D721Med (cell line): ENCODE measurements around the gene ARHGAP26.

Experiments used
- DNase-seq: peaks from one replicate; pipeline ENCODE4 v3.0.0; 2011; ENCODE audit warnings: low spot score; ENCODE audit not compliant: insufficient read length
- FAIRE-seq: peaks from 2 replicates; lab custom pipeline; 2011; peaks lifted over from hg19 to GRCh38; lab: Jason Lieb, UNC
- CTCF ChIP-seq: IDR thresholded peaks from 2 replicates; pipeline ENCODE4 v1.5.1; 2012; ENCODE audit warnings: mild to moderate bottlenecking, control low read depth; ENCODE audit not compliant: insufficient read depth; ENCODE audit errors: missing control alignments

The ARHGAP26 gene

GRCh38 chr5:143259254-143259605 is 489.1 kb downstream of the ARHGAP26 start:
- DNase-seq, result no peak
- TF ChIP-seq CTCF, result no peak
- FAIRE-seq, result no peak

GRCh38 chr5:143261748-143262392 is 491.7 kb downstream of the ARHGAP26 start:
- no peak for TF ChIP-seq CTCF
- DNase-seq, result no peak
- no peak for FAIRE-seq

DNA sequence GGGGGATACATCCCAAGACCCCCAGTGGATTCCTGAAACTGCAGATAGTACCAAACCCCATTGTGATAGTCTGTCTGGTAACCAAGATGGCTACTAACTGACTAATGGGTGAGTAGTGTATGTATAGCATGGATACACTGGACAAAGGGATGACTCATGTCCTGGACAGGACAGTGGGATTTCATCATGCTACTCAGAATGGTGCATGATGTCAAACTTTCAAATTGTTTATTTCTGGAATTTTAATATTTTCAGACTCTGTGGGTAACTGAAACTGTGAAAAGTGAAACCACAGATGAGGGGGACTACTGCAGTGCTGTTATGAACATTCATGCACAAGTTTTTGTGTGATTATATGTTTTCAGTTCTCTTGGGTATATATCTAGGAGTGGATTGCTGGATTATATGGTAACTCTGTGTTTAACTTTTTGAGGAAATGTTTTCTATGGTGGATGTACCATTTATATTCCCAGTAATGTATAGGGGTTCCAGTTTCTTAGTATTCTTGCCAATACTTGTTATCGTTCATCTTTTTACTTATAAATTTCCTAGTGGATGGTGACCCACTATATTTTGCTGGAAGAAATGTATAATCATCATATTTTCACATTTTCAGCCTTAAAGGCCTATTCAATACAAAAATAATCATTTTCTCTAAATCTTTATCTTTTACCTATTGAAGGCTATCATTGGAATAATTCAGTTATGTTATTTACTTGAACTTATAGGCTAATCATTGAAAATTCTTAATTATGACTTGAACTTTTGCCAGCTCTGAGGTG is 492.4 kb downstream of the ARHGAP26 start:
- FAIRE-seq (no peak), DNase-seq (no peak)
- no peak for TF ChIP-seq CTCF

GRCh38 chr5:143263272-143263810 is 493.2 kb downstream of the ARHGAP26 start:
- DNase-seq (no peak), FAIRE-seq (no peak)
- TF ChIP-seq CTCF, result no peak

- TF ChIP-seq CTCF, result no peak
- DNase-seq (no peak), FAIRE-seq (no peak)
Measured at GRCh38 chr5:143265995-143266394, 495.8 kb downstream of the ARHGAP26 start.

DNA sequence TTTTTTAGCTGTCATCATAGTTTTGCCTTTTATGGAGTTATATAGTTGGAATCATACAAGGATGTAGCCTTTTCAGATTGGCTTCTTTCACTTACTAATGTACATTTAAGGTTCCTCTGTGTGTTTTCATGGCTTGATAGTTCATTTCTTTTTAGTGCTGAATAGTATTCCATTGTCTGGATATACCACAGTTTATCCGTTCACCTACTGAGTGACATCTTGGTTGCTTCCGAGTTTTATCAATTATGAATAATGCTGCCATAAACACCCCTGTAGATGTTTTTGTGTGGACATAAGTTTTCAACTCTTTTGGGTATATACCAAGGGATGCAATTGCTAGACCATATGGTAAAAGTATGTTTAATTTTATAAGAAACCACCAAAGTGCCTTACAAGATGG is 497.0 kb downstream of the ARHGAP26 start:
- DNase-seq, result no peak
- no peak for FAIRE-seq
- TF ChIP-seq CTCF, result no peak

DNA sequence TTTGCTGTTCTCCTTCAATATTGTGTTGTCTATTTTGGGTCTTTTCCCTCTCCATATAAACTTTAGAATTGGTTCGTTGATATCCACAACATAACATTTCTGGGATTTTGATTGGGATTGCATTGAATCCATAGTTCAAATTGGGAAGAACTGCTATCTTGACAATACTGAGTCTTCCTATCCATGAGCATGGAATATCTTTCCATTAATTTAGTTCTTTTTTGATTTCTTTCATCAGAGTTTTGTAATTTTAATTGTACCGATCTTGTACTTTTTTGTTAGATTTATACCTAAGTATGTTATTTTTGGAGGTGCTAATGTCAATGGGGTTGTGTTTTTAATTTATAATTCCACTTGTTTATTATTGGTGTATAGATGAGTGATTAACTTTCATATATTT is 498.2 kb downstream of the ARHGAP26 start:
- no peak for TF ChIP-seq CTCF
- FAIRE-seq (no peak), DNase-seq (no peak)
